ENCODE data around the gene DAD1.

- no peak for TF ChIP-seq CTCF (optimal IDR thresholded peaks at IDR 0.05 in 1 of 3, IDR thresholded peaks at IDR 0.05 in 1 of 3, conservative IDR thresholded peaks at IDR 0.05 in 1 of 3; ENCODE audit: extremely low read depth in 1 of 3, insufficient read depth in 2 of 3, low read length in 3 of 3)
- no peak for TF ChIP-seq EZH2 (IDR thresholded peaks at IDR 0.05; ENCODE audit: low read length)
Observed at GRCh38 chr14:22523283-22523682, 65.7 kb downstream of the DAD1 start.

All from keratinocyte (primary cell).